DOHH2 (cell line): ENCODE results near the gene ARHGAP1.

ENCODE experiments used
- H3F3A ChIP-seq: fragments of 200-600 bp; sonication (generic), shearing (Covaris generic); 2 replicates; pipeline ENCODE4 v1.6.0; 2016; ENCODE audit warnings: antibody characterized with exemption, mild to moderate bottlenecking; ENCODE audit not compliant: control insufficient read depth, insufficient read depth
- H3K27ac ChIP-seq: fragments of 200-600 bp; sonication (generic); 2 replicates; pipeline ENCODE4 v1.5.1; 2014; ENCODE audit warnings: low read depth, mild to moderate bottlenecking, low read length, moderate library complexity
- H3K27me3 ChIP-seq: fragments of 200-600 bp; sonication (generic); 2 replicates; pipeline ENCODE4 v1.6.1; 2014; ENCODE audit warnings: mild to moderate bottlenecking, low read length, mixed read lengths; ENCODE audit not compliant: control insufficient read depth
- H3K36me3 ChIP-seq: fragments of 200-600 bp; sonication (generic); 2 replicates; pipeline ENCODE4 v1.6.1; 2014; ENCODE audit warnings: mild to moderate bottlenecking, low read length, moderate library complexity, mixed read lengths; ENCODE audit not compliant: control insufficient read depth
- H3K4me1 ChIP-seq: fragments of 200-600 bp; sonication (generic); 2 replicates; pipeline ENCODE4 v1.6.1; 2014; ENCODE audit warnings: mild to moderate bottlenecking, low read length, mixed read lengths; ENCODE audit not compliant: control insufficient read depth
- H3K4me2 ChIP-seq: fragments of 200-600 bp; sonication (generic); 2 replicates; pipeline ENCODE4 v1.6.0; 2014; ENCODE audit warnings: mild to moderate bottlenecking, low read length, moderate library complexity
- H3K4me3 ChIP-seq: fragments of 200-600 bp; sonication (generic); 2 replicates; pipeline ENCODE4 v1.5.1; 2014; ENCODE audit warnings: mild to moderate bottlenecking, low read length, mixed read lengths
- H3K79me2 ChIP-seq: fragments of 200-600 bp; sonication (generic); 2 replicates; pipeline ENCODE4 v1.6.1; 2014; ENCODE audit warnings: mild to moderate bottlenecking, low read length, mixed read lengths; ENCODE audit not compliant: control insufficient read depth
- H3K9me2 ChIP-seq: fragments of 200-600 bp; sonication (generic); replicated peaks from 2 replicates; pipeline ENCODE4 v1.6.1; 2014; ENCODE audit warnings: mild to moderate bottlenecking, low read length, mixed read lengths; ENCODE audit not compliant: control insufficient read depth
- H3K9me3 ChIP-seq: fragments of 200-600 bp; sonication (generic); 2 replicates; pipeline ENCODE4 v1.6.1; 2014; ENCODE audit warnings: antibody characterized with exemption, low read length, mixed read lengths; ENCODE audit not compliant: control insufficient read depth, insufficient read depth
- H4K20me1 ChIP-seq: fragments of 200-600 bp; sonication (generic); 2 replicates; pipeline ENCODE4 v1.6.0; 2014; ENCODE audit warnings: low read depth, mild to moderate bottlenecking, antibody characterized with exemption, low read length, moderate library complexity; ENCODE audit not compliant: control insufficient read depth, insufficient read depth
- EZH2phosphoT487 ChIP-seq: fragments of 200-600 bp; sonication (generic); IDR thresholded peaks from 2 replicates; pipeline ENCODE4 v1.6.1; 2017; ENCODE audit warnings: borderline replicate concordance, mild to moderate bottlenecking, antibody characterized with exemption, low read length, moderate library complexity, mixed read lengths
- TF ChIP-seq, protein P1 (sequence below): fragments of 200-600 bp; sonication (generic); IDR thresholded peaks from one replicate; pipeline ENCODE4 v1.5.1; 2014; ENCODE audit warnings: antibody characterized with exemption, mild to moderate bottlenecking, low read depth, low read length; ENCODE audit not compliant: poor library complexity, severe bottlenecking

Gene ARHGAP1

GRCh38 chr11:46643986-46644385 is 56.4 kb downstream of the ARHGAP1 start:
- H3K27me3 ChIP-seq = no peaks in the 10 kb centered on the region
- no peak overlapping the region for H3K27ac ChIP-seq
- no peaks in the 10 kb centered on the region for H3K9me2 ChIP-seq
- H4K20me1 ChIP-seq = no peaks in the 10 kb centered on the region
- H3K36me3 ChIP-seq = peaks cover 25% of the 10 kb centered on the region
- no peak overlapping the region for H3K4me2 ChIP-seq
- no peak overlapping the region for H3K4me3 ChIP-seq
- TF ChIP-seq, protein P1, sequence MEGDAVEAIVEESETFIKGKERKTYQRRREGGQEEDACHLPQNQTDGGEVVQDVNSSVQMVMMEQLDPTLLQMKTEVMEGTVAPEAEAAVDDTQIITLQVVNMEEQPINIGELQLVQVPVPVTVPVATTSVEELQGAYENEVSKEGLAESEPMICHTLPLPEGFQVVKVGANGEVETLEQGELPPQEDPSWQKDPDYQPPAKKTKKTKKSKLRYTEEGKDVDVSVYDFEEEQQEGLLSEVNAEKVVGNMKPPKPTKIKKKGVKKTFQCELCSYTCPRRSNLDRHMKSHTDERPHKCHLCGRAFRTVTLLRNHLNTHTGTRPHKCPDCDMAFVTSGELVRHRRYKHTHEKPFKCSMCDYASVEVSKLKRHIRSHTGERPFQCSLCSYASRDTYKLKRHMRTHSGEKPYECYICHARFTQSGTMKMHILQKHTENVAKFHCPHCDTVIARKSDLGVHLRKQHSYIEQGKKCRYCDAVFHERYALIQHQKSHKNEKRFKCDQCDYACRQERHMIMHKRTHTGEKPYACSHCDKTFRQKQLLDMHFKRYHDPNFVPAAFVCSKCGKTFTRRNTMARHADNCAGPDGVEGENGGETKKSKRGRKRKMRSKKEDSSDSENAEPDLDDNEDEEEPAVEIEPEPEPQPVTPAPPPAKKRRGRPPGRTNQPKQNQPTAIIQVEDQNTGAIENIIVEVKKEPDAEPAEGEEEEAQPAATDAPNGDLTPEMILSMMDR = no peak
- TF ChIP-seq EZH2phosphoT487 = no peak
- H3K9me3 ChIP-seq = no peaks in the 10 kb centered on the region
- no peaks in the 10 kb centered on the region for H3K4me1 ChIP-seq
- no peaks in the 10 kb centered on the region; the same call in 1 of the 2 replicates for H3F3A ChIP-seq
- no peaks in the 10 kb centered on the region for H3K79me2 ChIP-seq

- Histone ChIP-seq H3K9me2 (no peaks in the 10 kb centered on the region), H3K4me1 (no peaks in the 10 kb centered on the region)
These were observed 56.9 kb downstream of the ARHGAP1 start for GRCh38 chr11:46643531-46643930.

GRCh38 chr11:46642627-46643335 is 57.6 kb downstream of the ARHGAP1 start:
- Histone ChIP-seq H4K20me1 (no peaks in the 10 kb centered on the region), H3K79me2 (no peaks in the 10 kb centered on the region), H3K27me3 (no peaks in the 10 kb centered on the region), H3K4me3 (no peak overlapping the region), H3K27ac (no peak overlapping the region), H3K9me3 (no peaks in the 10 kb centered on the region), H3K9me2 (no peaks in the 10 kb centered on the region), H3F3A (no peaks in the 10 kb centered on the region; the same call in 1 of the 2 replicates), H3K36me3 (peaks cover 25% of the 10 kb centered on the region), H3K4me2 (no peak overlapping the region), H3K4me1 (no peaks in the 10 kb centered on the region)
- TF ChIP-seq, protein P1 = no peak
- TF ChIP-seq EZH2phosphoT487 = no peak

More at GRCh38 chr11:46643531-46643930, 56.9 kb downstream of the ARHGAP1 start:
- Histone ChIP-seq H3K36me3 (peaks cover 25% of the 10 kb centered on the region), H3K4me3 (no peak overlapping the region), H3K9me3 (no peaks in the 10 kb centered on the region), H3K27me3 (no peaks in the 10 kb centered on the region), H4K20me1 (no peaks in the 10 kb centered on the region), H3K27ac (no peak overlapping the region), H3K4me2 (no peak overlapping the region), H3K79me2 (no peaks in the 10 kb centered on the region), H3F3A (no peaks in the 10 kb centered on the region; the same call in 1 of the 2 replicates)
- TF ChIP-seq EZH2phosphoT487 = no peak
- TF ChIP-seq, protein P1 = no peak
